Endodermal cell (in vitro differentiated cells): ENCODE measurements around the gene ADAMTS2. TPM values are rescaled to one million over a fixed set of nuclear protein-coding genes. Genes with fewer than 3 reads are reported as not detected.

Experiments used
- DNase-seq: peaks from one replicate; pipeline ENCODE4 v3.0.0-alpha.2; 2017
- H3K27ac ChIP-seq: 2 replicates; pipeline ENCODE4 v1.5.1; 2013; ENCODE audit warnings: mild to moderate bottlenecking, low read depth, low read length, moderate library complexity
- H3K27me3 ChIP-seq: 2 replicates; pipeline ENCODE4 v1.6.1; 2013; ENCODE audit warnings: mild to moderate bottlenecking, low read length, moderate library complexity; ENCODE audit not compliant: insufficient read depth, control insufficient read depth, poor library complexity, severe bottlenecking
- H3K36me3 ChIP-seq: 2 replicates; pipeline ENCODE4 v1.7.0; 2013; ENCODE audit warnings: mild to moderate bottlenecking, low read length, moderate library complexity; ENCODE audit not compliant: control insufficient read depth, insufficient read depth
- H3K4me1 ChIP-seq: one replicate; pipeline ENCODE4 v1.7.0; 2013; ENCODE audit warnings: low read length; ENCODE audit not compliant: control insufficient read depth, insufficient read depth
- H3K4me3 ChIP-seq: 2 replicates; pipeline ENCODE4 v1.5.1; 2013; ENCODE audit warnings: mild to moderate bottlenecking, low read length, moderate library complexity
- H3K9ac ChIP-seq: 2 replicates; pipeline ENCODE4 v1.6.1; 2013; ENCODE audit warnings: mild to moderate bottlenecking, low read length, moderate library complexity; ENCODE audit not compliant: poor library complexity, severe bottlenecking; ENCODE audit errors: extremely low read depth
- H3K9me3 ChIP-seq: 2 replicates; pipeline ENCODE4 v1.6.1; 2013; ENCODE audit warnings: mild to moderate bottlenecking, low read length, moderate library complexity; ENCODE audit not compliant: control insufficient read depth
- H3K27ac Mint-ChIP-seq: 2 replicates; pipeline ENCODE4 v1.8.0; 2020; ENCODE audit warnings: mixed read lengths
- H3K27me3 Mint-ChIP-seq: 2 replicates; pipeline ENCODE4 v1.8.0; 2021; ENCODE audit warnings: mild to moderate bottlenecking, mixed read lengths; ENCODE audit not compliant: insufficient read depth
- H3K36me3 Mint-ChIP-seq: 2 replicates; pipeline ENCODE4 v1.8.0; 2020; ENCODE audit warnings: low read depth, mixed read lengths
- H3K4me1 Mint-ChIP-seq: 2 replicates; pipeline ENCODE4 v1.8.0; 2020; ENCODE audit warnings: mixed read lengths
- H3K4me3 Mint-ChIP-seq: 2 replicates; pipeline ENCODE4 v1.8.0; 2020; ENCODE audit warnings: mild to moderate bottlenecking, moderate library complexity, mixed read lengths
- H3K9me3 Mint-ChIP-seq: 2 replicates; pipeline ENCODE4 v1.8.0; 2020; ENCODE audit warnings: mild to moderate bottlenecking, mixed read lengths
- CTCF ChIP-seq: fragments of 200-600 bp; sonication (generic); conservative IDR thresholded peaks from 2 replicates; pipeline ENCODE4 v1.5.0; 2021; ENCODE audit warnings: antibody characterized with exemption, mild to moderate bottlenecking
- WGBS, 2 experiments: methylation state at CpG; one replicate each; pipeline versions ENCODE4 v1.1.5 to v1.1.7; 2013; ENCODE audit warnings: missing lambda C conversion rate in 2 of 2, mixed read lengths in 1 of 2; ENCODE audit not compliant: insufficient coverage in 1 of 2, insufficient read length in 1 of 2; 5-methylcytosine and 5-hydroxymethylcytosine counted together
- total RNA-seq, 2 donors: library from RNA; stranded (reverse); fragmentation: NEBNext Ultra II Directional in 1 of 2; extraction: Animal tissue kit (Norgen Biotek cat#: 25700) in 1 of 2; gene quantifications; 2 replicates in 1 of 2; 3 replicates in 1 of 2; pipeline ENCODE4 v1.2.1, GENCODE V29; 2021

The ADAMTS2 gene
- total RNA-seq, 2 donors from 2014 or later, result 1.2 to 2.6 TPM

- no peaks in the 10 kb centered on the region for H3K9me3 Mint-ChIP-seq
- no peaks in the 10 kb centered on the region for H3K9me3 ChIP-seq
- no peaks in the 10 kb centered on the region for H3K4me1 Mint-ChIP-seq
- no peaks in the 10 kb centered on the region for H3K27me3 Mint-ChIP-seq
- no peak overlapping the region for H3K9ac ChIP-seq
- no peak overlapping the region for H3K4me3 ChIP-seq
- WGBS, 2 experiments, result 88 to 94% methylated on average over 3 to 6 of the region's 6 CpGs
- no peak for TF ChIP-seq CTCF
- no peaks in the 10 kb centered on the region for H3K4me1 ChIP-seq
- no peak overlapping the region for H3K4me3 Mint-ChIP-seq
- no peaks in the 10 kb centered on the region for H3K36me3 ChIP-seq
- H3K27ac ChIP-seq, result no peak overlapping the region
- H3K27me3 ChIP-seq, result no peaks in the 10 kb centered on the region
- H3K27ac Mint-ChIP-seq, result no peak overlapping the region
- no peaks in the 10 kb centered on the region for H3K36me3 Mint-ChIP-seq
- DNase-seq, result no peak
Measured at GRCh38 chr5:179369530-179369884, 24.2 kb upstream of the ADAMTS2 start.

GRCh38 chr5:179368806-179369529 lies 23.7 kb upstream of the ADAMTS2 start:
- Mint-ChIP-seq H3K4me1 (no peaks in the 10 kb centered on the region), H3K27me3 (no peaks in the 10 kb centered on the region), H3K27ac (no peak overlapping the region), H3K4me3 (no peak overlapping the region), H3K36me3 (no peaks in the 10 kb centered on the region), H3K9me3 (no peaks in the 10 kb centered on the region)
- Histone ChIP-seq H3K27me3 (no peaks in the 10 kb centered on the region), H3K4me3 (no peak overlapping the region), H3K27ac (no peak overlapping the region), H3K36me3 (no peaks in the 10 kb centered on the region), H3K9ac (no peak overlapping the region), H3K4me1 (no peaks in the 10 kb centered on the region), H3K9me3 (no peaks in the 10 kb centered on the region)
- WGBS, 2 experiments, result 89 to 96% methylated on average over 5 to 17 of the region's 17 CpGs
- DNase-seq, result no peak
- TF ChIP-seq CTCF, result no peak

GRCh38 chr5:179368126-179368805 lies 23.0 kb upstream of the ADAMTS2 start:
- H3K9me3 Mint-ChIP-seq, result no peaks in the 10 kb centered on the region
- H3K4me3 Mint-ChIP-seq, result no peak overlapping the region
- Histone ChIP-seq H3K36me3 (no peaks in the 10 kb centered on the region), H3K4me1 (no peaks in the 10 kb centered on the region), H3K9ac (no peak overlapping the region), H3K4me3 (no peak overlapping the region), H3K9me3 (no peaks in the 10 kb centered on the region), H3K27me3 (no peaks in the 10 kb centered on the region), H3K27ac (no peak overlapping the region)
- 94 to 97% methylated on average over 14 to 18 of the region's 18 CpGs for WGBS, 2 experiments
- H3K4me1 Mint-ChIP-seq, result no peaks in the 10 kb centered on the region
- no peak overlapping the region for H3K27ac Mint-ChIP-seq
- no peaks in the 10 kb centered on the region for H3K36me3 Mint-ChIP-seq
- DNase-seq, result no peak
- no peak for TF ChIP-seq CTCF
- peaks cover 2% of the 10 kb centered on the region for H3K27me3 Mint-ChIP-seq
